Dedifferentiated amniotic fluid mesenchymal stem cell (primary cell): Measurements from ENCODE around the gene CLCN2.

Experiments
- DNase-seq: peaks from one replicate; pipeline ENCODE4 v3.0.0-alpha.2; 2016; ENCODE audit errors: extremely low spot score

The CLCN2 gene

DNA sequence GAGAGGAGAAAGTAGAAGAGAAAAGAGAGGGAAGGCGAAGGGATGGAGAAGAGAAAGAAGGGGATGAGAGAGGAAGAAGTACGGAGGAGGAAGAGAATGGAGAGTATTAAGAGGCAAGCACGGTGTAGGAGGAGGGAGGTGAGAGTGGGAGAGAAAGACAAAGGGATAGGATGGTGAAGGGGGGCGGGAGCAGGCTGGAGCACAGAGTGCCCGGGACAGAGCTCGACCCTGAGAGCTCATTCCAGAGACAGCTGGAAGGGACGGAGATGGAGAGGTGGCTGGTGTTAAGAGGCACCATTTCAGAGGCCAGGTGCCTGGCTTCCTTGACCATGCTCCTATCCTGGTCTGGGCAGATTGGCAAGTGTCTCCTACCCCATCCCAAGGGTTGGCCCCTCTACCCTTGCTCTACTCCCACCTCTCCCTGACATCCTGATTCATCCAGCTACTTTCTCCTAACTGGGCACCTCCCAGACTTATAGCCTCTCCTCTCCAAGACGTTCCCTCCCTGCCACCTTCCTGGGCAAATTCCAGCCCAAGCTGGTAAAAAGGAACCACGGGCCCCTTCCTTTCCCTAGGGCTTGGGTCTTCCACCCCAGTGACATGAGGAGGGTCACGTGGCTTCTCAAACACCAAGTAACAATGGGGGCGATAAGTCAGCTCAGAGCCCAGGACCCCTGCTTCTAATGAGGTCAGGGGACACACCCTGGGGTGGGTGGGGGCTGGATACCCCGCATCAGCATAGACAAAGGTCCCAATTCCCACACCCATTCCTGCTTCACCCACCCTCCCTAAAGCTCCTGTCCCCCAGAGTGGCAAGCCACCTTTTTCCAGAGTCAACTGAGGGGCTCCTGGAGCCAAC is 1.1 kb downstream of the CLCN2 start:
- no peak for DNase-seq

DNA sequence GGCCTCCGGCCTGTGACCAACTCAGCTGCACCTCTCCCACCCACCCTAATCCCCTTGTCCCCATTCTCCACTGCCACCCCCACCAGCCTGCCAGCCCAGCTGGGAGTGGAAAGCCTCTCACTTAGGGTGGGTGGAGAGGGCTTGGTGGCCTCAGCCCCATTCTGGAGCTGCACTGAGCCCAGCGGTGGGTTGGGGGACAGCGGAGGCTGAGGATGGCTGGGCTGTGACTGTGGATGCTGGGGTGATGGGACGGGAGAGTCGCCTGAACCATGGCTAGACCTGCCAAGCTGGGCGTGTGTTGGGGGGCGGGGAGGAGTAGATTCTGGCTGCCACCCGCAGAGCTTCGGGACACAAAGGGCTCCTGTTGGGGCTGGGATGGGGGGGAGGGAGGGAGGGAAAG is 1.8 kb downstream of the CLCN2 start:
- DNase-seq = no peak

DNA sequence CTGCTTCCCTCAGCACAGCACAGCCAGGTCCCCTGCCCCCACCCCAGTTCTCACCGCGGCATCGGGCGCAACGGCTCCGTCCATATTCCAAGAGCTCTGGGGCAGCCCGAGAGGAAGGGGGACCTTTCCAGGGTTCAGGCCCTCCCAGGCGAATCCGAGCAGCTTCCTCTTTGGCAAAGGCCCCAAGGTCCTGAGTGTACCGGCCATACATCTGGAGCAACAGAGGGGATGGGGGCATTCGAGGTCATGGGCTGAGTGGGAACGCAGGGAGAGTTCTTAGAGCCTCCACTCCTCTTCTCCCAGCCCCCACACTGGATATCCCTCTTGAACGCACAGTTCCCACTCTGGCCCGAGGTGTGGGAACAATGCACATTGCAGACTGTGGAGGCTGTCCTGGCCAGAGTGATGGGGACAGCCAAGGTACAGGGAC is 2.5 kb downstream of the CLCN2 start:
- DNase-seq = no peak

DNA sequence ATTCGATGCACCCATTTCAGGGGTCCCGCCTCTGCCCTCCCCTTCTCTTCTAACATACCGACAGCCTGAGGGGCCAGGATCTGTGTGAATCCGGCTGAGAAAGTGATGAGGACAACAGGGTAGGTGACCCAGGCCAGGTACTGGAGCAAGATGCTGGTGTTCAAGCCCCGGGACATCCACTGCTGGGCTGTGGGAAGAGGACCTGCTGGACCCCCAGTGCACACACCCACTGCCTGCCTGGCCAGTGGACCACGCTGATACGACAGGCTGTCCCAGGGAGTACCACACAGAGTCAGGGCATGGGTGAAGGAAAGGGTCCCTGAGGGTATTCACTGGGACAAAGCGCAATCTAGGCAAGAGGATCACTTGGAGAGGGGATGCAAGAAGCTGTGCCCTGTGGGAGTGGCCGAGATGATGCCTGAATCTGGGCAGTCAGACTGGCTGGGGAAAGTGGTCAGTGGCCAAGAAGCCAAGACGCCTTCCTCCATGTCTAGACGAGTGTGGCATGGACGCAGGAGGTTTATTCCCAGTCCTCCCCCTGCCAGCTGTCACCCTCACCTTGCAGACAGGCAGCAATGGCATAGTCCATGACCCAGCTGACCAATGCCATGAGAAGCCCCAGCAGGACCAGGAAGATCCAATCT is 3.2 kb downstream of the CLCN2 start:
- no peak for DNase-seq

- DNase-seq = no peak
These were observed 3.9 kb downstream of the CLCN2 start for GRCh38 chr3:184357248-184358123.

- no peak for DNase-seq
These were observed 6.0 kb downstream of the CLCN2 start for GRCh38 chr3:184355261-184356040.

DNA sequence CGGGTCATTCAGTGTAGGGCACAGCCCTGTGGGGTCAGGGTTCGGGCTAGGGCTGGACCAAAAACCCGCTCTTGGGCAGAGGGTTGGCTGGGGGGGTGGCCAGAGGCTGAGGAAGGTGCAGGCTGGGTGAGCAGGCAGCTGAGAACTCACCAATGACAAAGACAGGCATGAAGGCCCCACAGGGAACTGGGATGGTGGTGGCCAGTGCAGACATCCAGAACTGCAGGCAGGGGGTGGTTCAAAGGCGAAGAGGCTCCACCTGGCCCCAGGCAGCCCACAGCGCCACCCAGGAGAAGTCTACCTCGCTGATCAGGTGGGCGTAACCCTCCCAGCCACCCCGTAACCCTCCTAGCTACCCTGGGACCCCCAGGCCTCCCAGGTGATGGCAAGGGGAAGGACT is 6.7 kb downstream of the CLCN2 start:
- DNase-seq = no peak

- no peak for DNase-seq
These were observed 7.2 kb downstream of the CLCN2 start for GRCh38 chr3:184354121-184354728.

DNA sequence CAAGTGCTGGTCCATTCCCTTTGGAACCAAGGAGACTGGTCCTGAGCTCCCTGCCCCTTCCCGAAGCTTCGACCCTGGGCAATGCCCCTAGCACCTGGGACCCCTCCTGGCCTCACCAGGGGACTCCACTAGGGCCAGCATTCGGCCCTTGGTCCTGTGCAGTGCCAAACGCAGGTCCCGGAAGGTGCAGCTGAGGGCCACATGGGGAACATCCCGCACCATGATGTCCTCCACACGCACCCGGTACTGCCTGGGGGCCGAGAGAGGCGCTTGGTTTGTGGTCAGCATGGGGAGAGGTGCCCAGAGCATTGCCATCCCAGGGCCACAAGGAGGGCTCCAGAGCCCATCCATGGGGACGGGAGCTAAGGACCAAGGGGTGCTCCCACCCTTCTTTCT is 7.9 kb downstream of the CLCN2 start:
- DNase-seq = no peak

DNA sequence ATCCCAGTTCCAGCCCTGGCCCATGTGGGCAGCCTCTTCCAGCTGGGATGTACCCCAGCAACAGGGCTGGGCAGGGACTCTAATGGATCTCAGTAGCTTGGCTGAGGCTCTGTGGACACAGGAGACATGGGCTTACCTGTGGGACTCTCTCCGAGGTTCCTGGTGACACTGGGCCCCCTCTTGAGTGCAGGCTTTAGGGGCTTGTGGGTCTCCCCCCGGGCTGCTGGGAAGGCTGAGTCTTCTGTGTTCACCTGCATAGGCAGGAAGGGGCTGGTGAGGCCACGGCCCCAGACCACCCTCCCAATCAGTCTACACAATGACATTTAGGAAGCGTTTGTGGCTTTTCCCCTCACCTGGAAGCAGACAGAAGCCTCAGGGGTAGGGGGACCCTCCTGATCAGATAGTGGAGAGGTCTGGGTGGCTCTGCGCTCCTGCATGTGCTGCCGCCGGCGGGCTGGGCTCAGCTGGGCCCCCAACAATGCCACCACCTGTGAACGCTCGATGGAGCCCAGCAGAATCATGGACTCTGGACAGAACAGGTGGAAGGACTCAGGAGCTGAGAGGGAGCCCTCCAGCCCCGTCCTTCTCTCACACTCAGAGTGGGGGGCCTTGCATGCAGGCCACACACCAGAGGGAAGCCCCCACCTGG is 8.4 kb downstream of the CLCN2 start:
- DNase-seq = no peak

DNA sequence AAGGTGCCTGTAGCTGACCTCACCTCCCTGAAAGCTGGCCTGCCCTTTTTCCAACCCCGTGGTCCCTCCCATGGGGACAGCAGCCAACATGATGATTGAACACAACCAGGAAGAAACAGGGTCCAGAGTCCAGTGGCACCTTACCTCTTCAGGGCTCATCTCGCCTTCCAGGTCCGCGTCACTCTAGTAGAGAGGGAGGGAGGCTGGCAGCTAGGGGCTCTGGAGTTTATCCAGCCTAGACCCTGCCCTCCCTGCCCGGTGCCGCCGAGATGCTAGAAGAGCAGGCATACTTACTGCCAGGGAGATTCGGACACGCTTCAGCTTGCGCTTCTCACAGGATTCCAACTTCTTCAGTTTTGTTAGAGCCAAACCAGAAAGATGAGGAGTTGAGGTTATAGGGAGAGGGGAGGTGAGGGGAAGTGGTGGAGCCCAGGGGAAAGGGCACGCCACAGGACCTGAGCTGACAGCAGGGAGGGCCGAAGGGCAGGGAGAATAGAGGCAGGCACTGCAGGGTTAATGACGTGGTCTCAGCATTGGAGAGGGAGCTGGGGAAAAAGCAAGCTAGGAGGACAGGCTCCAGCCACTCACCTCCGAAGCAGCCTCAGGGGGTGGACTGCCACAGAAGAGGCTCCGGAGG is 9.1 kb downstream of the CLCN2 start:
- no peak for DNase-seq

GRCh38 chr3:184351511-184352148 is 9.8 kb downstream of the CLCN2 start:
- no peak for DNase-seq

DNA sequence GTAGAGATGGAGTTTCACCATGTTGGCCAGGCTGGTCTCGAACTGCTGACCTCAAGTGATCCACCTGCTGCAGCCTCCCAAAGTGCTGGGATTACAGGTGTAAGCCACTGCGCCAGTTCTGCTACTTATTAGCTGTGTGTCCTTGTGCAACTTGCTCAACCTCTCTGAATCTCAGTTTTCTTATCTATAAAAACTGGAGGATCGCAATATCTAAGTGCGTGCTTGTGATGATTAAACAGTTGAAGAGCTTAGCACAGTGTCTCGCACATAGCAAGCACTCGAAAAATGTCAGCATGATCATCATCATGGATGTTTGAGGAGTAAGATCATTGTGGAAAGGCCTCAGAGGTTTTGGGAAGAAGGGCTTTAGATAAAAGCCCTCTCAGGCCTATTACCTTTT is 10.8 kb downstream of the CLCN2 start:
- no peak for DNase-seq

- DNase-seq = no peak
These were observed 11.6 kb downstream of the CLCN2 start for GRCh38 chr3:184349563-184350470.

- no peak for DNase-seq
These were observed 13.4 kb downstream of the CLCN2 start for GRCh38 chr3:184348057-184348382.

- no peak for DNase-seq
These were observed 13.9 kb downstream of the CLCN2 start for GRCh38 chr3:184347321-184348056.

- DNase-seq = no peak
These were observed 14.8 kb downstream of the CLCN2 start for GRCh38 chr3:184346480-184347190.
